Ishikawa (cell line): Measurements from ENCODE around the gene SEMA3D.

Experiments
- CEBPB ChIP-seq: IDR thresholded peaks from 2 replicates; pipeline ENCODE4 v1.6.1; 2012
- CREB1 ChIP-seq: IDR thresholded peaks from 2 replicates; pipeline ENCODE4 v1.6.1; 2012; ENCODE audit warnings: low read depth
- EGR1 ChIP-seq: IDR thresholded peaks from 2 replicates; pipeline ENCODE4 v1.6.1; 2012
- FOXM1 ChIP-seq: IDR thresholded peaks from 2 replicates; pipeline ENCODE4 v1.6.1; 2012; ENCODE audit warnings: low read depth, borderline replicate concordance
- RAD21 ChIP-seq: IDR thresholded peaks from 2 replicates; pipeline ENCODE4 v1.6.1; 2012; ENCODE audit warnings: low read depth
- REST ChIP-seq: IDR thresholded peaks from 2 replicates; pipeline ENCODE4 v1.6.1; 2012; ENCODE audit warnings: low read depth, mild to moderate bottlenecking
- TAF1 ChIP-seq: IDR thresholded peaks from 2 replicates; pipeline ENCODE4 v1.6.1; 2012; ENCODE audit warnings: low read depth, mild to moderate bottlenecking
- TEAD4 ChIP-seq: IDR thresholded peaks from 2 replicates; pipeline ENCODE4 v1.6.1; 2012
- YY1 ChIP-seq: IDR thresholded peaks from 2 replicates; pipeline ENCODE4 v1.6.1; 2012; ENCODE audit warnings: low read depth
- TF ChIP-seq, protein P1 (sequence below): IDR thresholded peaks from 2 replicates; pipeline ENCODE4 v1.6.1; 2012
- TF ChIP-seq, protein P2 (sequence below): IDR thresholded peaks from 2 replicates; pipeline ENCODE4 v1.6.1; 2012

DNA sequence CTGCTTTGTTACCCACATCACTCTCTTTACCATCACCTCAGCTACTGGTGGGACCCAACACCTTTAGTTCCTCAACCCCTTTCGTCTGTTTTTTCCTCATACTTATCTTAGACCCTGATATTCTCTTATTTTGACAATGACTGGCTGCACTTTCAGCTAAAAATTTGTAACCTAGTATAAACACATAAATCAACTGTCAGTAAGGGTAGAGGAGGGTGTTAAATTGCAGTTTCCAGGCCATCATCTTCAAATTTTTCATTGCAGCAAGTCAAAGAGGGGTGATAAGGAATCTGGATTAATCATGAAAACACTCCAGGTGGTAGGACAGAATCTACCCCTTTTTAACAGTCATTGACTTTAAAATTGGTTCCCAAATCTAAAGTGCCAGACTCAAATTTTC, 27.9 kb downstream of the SEMA3D start:
- TF ChIP-seq, protein P1, sequence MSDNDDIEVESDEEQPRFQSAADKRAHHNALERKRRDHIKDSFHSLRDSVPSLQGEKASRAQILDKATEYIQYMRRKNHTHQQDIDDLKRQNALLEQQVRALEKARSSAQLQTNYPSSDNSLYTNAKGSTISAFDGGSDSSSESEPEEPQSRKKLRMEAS: no peak
- no peak for TF ChIP-seq TEAD4
- TF ChIP-seq, protein P2, sequence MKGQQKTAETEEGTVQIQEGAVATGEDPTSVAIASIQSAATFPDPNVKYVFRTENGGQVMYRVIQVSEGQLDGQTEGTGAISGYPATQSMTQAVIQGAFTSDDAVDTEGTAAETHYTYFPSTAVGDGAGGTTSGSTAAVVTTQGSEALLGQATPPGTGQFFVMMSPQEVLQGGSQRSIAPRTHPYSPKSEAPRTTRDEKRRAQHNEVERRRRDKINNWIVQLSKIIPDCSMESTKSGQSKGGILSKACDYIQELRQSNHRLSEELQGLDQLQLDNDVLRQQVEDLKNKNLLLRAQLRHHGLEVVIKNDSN: no peak
- TF ChIP-seq REST: no peak
- no peak for TF ChIP-seq TAF1
- no peak for TF ChIP-seq FOXM1
- TF ChIP-seq CREB1: no peak
- no peak for TF ChIP-seq CEBPB
- no peak for TF ChIP-seq YY1
- no peak for TF ChIP-seq RAD21
- no peak for TF ChIP-seq EGR1
